Tibial nerve (tissue), 4 donors: ENCODE measurements around the gene TIGD6.

ENCODE experiments used
- EP300 ChIP-seq, 2 donors: sonication (generic); formaldehyde crosslinking; IDR thresholded peaks; one replicate each; pipeline ENCODE4 v1.6.1; 2017; ENCODE audit warnings: antibody characterized with exemption in 2 of 2, mild to moderate bottlenecking in 1 of 2
- POLR2A ChIP-seq, 2 donors: fragments of 450-650 bp; IDR thresholded peaks; one replicate each; pipeline ENCODE4 v1.6.1; 2017; ENCODE audit warnings: antibody characterized with exemption in 2 of 2, mild to moderate bottlenecking in 2 of 2, moderate library complexity in 2 of 2
- TF ChIP-seq, protein P1 (sequence below), 5 experiments: fragments of 200-600 bp in 3 of 5; fragments of 450-650 bp in 2 of 5; sonication (generic) in 3 of 5; IDR thresholded peaks; one replicate each; pipeline ENCODE4 v1.5.1; 2016 to 2019; ENCODE audit warnings: antibody characterized with exemption in 5 of 5, mild to moderate bottlenecking in 3 of 5, moderate library complexity in 2 of 5

DNA sequence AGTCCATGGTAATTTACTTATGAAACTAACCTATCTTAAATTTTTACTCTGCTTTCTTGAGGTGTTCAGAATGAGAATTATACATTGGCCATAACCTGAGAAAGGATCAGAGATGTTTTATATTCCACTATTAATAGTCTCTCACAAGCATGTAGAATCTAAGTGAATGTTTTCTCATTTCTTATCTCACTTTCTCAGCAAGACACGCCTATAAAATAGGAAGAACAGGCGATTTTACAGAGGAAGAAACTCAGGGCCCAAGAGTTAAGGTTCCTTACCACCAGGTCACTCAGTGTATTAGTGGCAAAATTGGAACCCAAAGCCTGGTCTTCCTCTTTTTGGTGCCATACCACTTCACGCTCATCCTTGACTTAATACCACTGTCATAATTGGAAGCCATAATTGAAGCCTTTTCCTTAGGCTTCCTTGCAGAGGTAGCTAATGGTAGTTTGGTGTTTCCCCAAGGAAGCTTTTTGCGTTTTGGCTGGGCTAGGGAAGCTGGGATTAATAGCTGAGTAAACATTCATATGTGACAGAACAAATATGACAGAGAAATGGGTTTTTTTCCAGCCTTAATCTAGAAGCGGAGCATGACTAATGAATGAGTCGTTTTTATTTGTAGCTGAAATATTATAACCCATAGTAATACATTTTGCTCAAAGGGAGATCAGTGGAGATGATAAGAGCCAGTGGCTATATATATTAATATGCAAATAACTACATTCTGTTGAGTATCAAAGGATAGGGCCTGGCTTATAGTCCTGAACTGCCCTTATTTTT is 17.0 kb upstream of the TIGD6 start:
- TF ChIP-seq, protein P1, sequence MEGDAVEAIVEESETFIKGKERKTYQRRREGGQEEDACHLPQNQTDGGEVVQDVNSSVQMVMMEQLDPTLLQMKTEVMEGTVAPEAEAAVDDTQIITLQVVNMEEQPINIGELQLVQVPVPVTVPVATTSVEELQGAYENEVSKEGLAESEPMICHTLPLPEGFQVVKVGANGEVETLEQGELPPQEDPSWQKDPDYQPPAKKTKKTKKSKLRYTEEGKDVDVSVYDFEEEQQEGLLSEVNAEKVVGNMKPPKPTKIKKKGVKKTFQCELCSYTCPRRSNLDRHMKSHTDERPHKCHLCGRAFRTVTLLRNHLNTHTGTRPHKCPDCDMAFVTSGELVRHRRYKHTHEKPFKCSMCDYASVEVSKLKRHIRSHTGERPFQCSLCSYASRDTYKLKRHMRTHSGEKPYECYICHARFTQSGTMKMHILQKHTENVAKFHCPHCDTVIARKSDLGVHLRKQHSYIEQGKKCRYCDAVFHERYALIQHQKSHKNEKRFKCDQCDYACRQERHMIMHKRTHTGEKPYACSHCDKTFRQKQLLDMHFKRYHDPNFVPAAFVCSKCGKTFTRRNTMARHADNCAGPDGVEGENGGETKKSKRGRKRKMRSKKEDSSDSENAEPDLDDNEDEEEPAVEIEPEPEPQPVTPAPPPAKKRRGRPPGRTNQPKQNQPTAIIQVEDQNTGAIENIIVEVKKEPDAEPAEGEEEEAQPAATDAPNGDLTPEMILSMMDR (IDR thresholded peaks at IDR 0.05): no peak
- no peak for TF ChIP-seq POLR2A (IDR thresholded peaks at IDR 0.05)
- no peak for TF ChIP-seq EP300 (IDR thresholded peaks at IDR 0.05)
